Gastroesophageal sphincter (tissue), 4 donors: Measurements from ENCODE around the gene ZKSCAN8. TPM values are rescaled to one million over a fixed set of nuclear protein-coding genes. Genes with fewer than 3 reads are reported as not detected.

Experiments
- ATAC-seq: fragments of 150-250 bp; one replicate; pipeline ENCODE4 v1.9.1; 2016; ENCODE audit warnings: mild to moderate bottlenecking, moderate library complexity
- H3K27ac ChIP-seq, 4 donors: fragments of 200-600 bp; sonication (generic) in 3 of 4; 1 replicate in 3 of 4; 2 replicates in 1 of 4; pipeline ENCODE4 v1.5.1; 2016 to 2019
- H3K27me3 ChIP-seq: fragments of 200-600 bp; sonication (generic); one replicate; pipeline ENCODE4 v1.5.1; 2019
- H3K36me3 ChIP-seq, 2 donors: fragments of 200-600 bp; sonication (generic); one replicate each; pipeline ENCODE4 v1.5.1; 2019; ENCODE audit warnings: control low read depth in 1 of 2
- H3K4me1 ChIP-seq, 3 donors: fragments of 200-600 bp; sonication (generic); 1 replicate in 2 of 3; 2 replicates in 1 of 3; pipeline ENCODE4 v1.5.1; 2016 to 2019; ENCODE audit warnings: control low read depth in 2 of 3
- H3K4me3 ChIP-seq, 2 donors: fragments of 200-600 bp; sonication (generic); one replicate each; pipeline ENCODE4 v1.5.1; 2019; ENCODE audit warnings: mild to moderate bottlenecking in 1 of 2, moderate library complexity in 1 of 2
- H3K9me3 ChIP-seq, 3 donors: fragments of 200-600 bp; sonication (generic); one replicate each; pipeline ENCODE4 v1.5.1; 2017 to 2019; ENCODE audit warnings: control low read depth in 2 of 3
- CTCF ChIP-seq, 4 experiments: fragments of 200-600 bp in 2 of 4; fragments of 450-650 bp in 2 of 4; sonication (generic) in 1 of 4; IDR thresholded peaks; one replicate each; pipeline ENCODE4 v1.5.1; 2017 to 2019; ENCODE audit warnings: antibody characterized with exemption in 4 of 4, mild to moderate bottlenecking in 2 of 4, moderate library complexity in 2 of 4
- EP300 ChIP-seq: sonication (generic); formaldehyde crosslinking; IDR thresholded peaks from one replicate; pipeline ENCODE4 v1.6.1; 2017; ENCODE audit warnings: antibody characterized with exemption, mild to moderate bottlenecking
- POLR2A ChIP-seq, 2 donors: fragments of 450-650 bp; IDR thresholded peaks; one replicate each; pipeline ENCODE4 v1.6.1; 2017; ENCODE audit warnings: antibody characterized with exemption in 2 of 2, mild to moderate bottlenecking in 2 of 2, moderate library complexity in 1 of 2
- POLR2AphosphoS5 ChIP-seq: sonication (generic); formaldehyde crosslinking; IDR thresholded peaks from one replicate; pipeline ENCODE4 v1.6.1; 2017; ENCODE audit warnings: antibody characterized with exemption
- WGBS, 2 donors: methylation state at CpG; one replicate each; pipeline ENCODE4 v1.1.5; 2018; ENCODE audit warnings: low coverage in 1 of 2; 5-methylcytosine and 5-hydroxymethylcytosine counted together
- total RNA-seq, 4 donors: library from RNA; depleted of rRNA; stranded (reverse); fragments of >200 nt; gene quantifications; one replicate each; pipeline ENCODE4 v1.1.0, GENCODE V29; 2016

Gene ZKSCAN8
- total RNA-seq, 4 donors from 2014 or later, result 22.0 to 32.7 (median 29.6) TPM

- WGBS, 2 donors, result 0 to 36% methylated on average over 1 to 2 of the region's 3 CpGs
- Histone ChIP-seq H3K4me3 (no peak overlapping the region), H3K27me3 (no peaks in the 10 kb centered on the region), H3K9me3 (no peaks in the 10 kb centered on the region), H3K36me3 (peaks cover 0 to 29% of the 10 kb centered on the region in 2 donors), H3K4me1 (peaks cover 11 to 43% (median 15%) of the 10 kb centered on the region in 3 donors), H3K27ac (no peak overlapping the region)
- TF ChIP-seq POLR2AphosphoS5, result no peak
- peak in 2 of 4 experiments; percentile 15 to 40 for TF ChIP-seq CTCF (IDR thresholded peaks at IDR 0.05)
- no peak for ATAC-seq
Observed at GRCh38 chr6:28134015-28134414, 7.7 kb upstream of the ZKSCAN8 start.

GRCh38 chr6:28134716-28135115 is 7.0 kb upstream of the ZKSCAN8 start:
- 52% methylated on average over 1 of the region's 1 CpG; no CpG with 5 or more reads in 1 of the 2 donors for WGBS, 2 donors
- no peak for ATAC-seq
- Histone ChIP-seq H3K9me3 (no peaks in the 10 kb centered on the region), H3K27me3 (no peaks in the 10 kb centered on the region), H3K4me1 (peaks cover 11 to 43% (median 15%) of the 10 kb centered on the region in 3 donors), H3K36me3 (peaks cover 0 to 24% of the 10 kb centered on the region in 2 donors), H3K4me3 (no peak overlapping the region), H3K27ac (no peak overlapping the region)
- TF ChIP-seq CTCF (IDR thresholded peaks at IDR 0.05) (no peak), POLR2A (IDR thresholded peaks at IDR 0.05) (no peak), POLR2AphosphoS5 (no peak), EP300 (no peak)

- Histone ChIP-seq H3K9me3 (no peaks in the 10 kb centered on the region), H3K36me3 (peaks cover 0 to 18% of the 10 kb centered on the region in 2 donors), H3K27me3 (no peaks in the 10 kb centered on the region), H3K4me1 (peaks cover 11 to 47% (median 15%) of the 10 kb centered on the region in 3 donors), H3K4me3 (peak overlapping the region in 1 of 2 donors; percentile 84), H3K27ac (peak overlapping the region in 3 of 4 donors; percentile 96 to 97 (median 96))
- ATAC-seq, result no peak
- 4 to 11% methylated on average over 3 of the region's 3 CpGs for WGBS, 2 donors
- TF ChIP-seq CTCF (IDR thresholded peaks at IDR 0.05) (no peak), POLR2A (IDR thresholded peaks at IDR 0.05) (no peak)
Observed at GRCh38 chr6:28135393-28135792, 6.3 kb upstream of the ZKSCAN8 start.

DNA sequence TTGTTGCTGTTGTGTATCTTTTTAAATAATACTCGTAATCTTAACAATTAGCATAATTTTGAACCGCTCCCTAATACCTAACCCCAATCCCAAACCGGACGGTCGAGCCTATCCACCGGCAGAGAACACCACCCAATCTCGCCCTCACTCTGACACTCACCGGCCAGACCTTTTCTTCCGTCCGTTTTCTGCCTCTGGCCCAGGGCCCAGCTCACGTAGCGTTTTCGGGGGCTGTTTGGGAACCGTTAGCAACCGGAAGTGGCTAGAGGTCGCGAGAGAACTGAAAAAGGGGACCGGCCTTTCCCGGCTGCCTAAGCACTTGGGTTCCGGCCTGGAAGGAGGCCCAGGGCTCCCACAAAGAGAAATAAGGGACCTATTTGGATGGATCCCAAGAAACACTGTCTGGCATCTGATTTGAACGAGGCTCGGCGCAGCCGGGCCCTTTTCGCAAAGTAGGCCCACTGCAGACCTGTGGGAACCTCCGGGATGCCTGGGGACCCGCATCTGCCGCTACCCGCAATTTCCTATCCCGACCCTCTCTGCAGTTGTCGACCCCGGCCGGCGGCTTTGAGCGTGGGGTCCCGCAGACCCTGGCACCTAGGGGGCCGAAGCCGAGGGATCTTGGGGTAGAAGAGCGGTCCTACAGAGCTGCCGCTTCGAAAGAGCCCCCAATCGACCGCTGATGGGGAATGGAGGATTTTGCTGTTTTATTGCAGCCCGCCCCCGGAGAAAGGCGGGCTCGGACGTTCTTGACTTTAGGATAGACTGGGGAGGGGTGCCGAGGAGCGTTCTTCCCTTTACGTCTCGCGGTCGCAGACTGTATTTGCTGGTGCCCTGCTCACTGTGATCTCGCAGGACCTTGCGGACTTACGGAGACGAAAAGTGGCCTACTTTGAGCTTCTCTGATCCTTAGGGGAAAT is 4.8 kb upstream of the ZKSCAN8 start:
- Histone ChIP-seq H3K27ac (peak overlapping the region; percentile 96 to 97 (median 96)), H3K4me1 (peaks cover 11 to 56% (median 15%) of the 10 kb centered on the region in 3 donors), H3K36me3 (peaks cover 0 to 10% of the 10 kb centered on the region in 2 donors), H3K4me3 (peak overlapping the region; percentile 84 to 93), H3K9me3 (no peaks in the 10 kb centered on the region), H3K27me3 (no peaks in the 10 kb centered on the region)
- no peak for TF ChIP-seq CTCF (IDR thresholded peaks at IDR 0.05)
- TF ChIP-seq POLR2AphosphoS5, result peak; percentile 88
- no peak for TF ChIP-seq EP300
- peak in 1 of 2 donors; percentile 37 for TF ChIP-seq POLR2A (IDR thresholded peaks at IDR 0.05)
- 0% methylated on average over 15 to 30 of the region's 58 CpGs for WGBS, 2 donors
- peak; percentile 96 for ATAC-seq

DNA sequence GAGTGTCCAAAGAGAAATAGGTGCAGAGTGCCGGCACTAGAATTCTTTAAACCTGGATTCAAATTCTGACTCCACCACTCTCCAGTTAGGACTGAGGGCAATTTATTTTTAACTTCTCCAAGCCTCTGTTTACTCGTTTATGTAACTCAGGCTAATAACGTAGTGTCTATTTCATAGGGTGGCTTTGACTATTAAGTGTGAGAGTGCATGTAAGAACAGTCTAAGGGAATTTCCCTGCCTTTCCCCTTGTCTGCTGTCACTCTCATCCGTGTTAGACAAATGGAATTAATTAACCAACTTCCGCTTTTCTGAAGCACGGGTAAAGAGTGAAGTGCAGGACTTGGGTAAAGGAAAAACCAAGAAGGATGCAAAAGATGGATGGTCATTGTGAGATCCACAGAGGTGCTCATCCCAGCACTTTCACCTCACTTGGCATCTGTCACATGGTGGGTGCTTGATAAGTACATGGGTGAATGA is 4.1 kb upstream of the ZKSCAN8 start:
- peaks cover 13 to 59% (median 17%) of the 10 kb centered on the region in 3 donors for H3K4me1 ChIP-seq
- 0% methylated on average over 3 to 6 of the region's 6 CpGs for WGBS, 2 donors
- H3K27me3 ChIP-seq, result no peaks in the 10 kb centered on the region
- H3K27ac ChIP-seq, result peak overlapping the region; percentile 96 to 97 (median 96)
- TF ChIP-seq EP300, result no peak
- no peak for TF ChIP-seq POLR2AphosphoS5
- no peak for TF ChIP-seq CTCF (IDR thresholded peaks at IDR 0.05)
- TF ChIP-seq POLR2A (IDR thresholded peaks at IDR 0.05), result no peak
- H3K4me3 ChIP-seq, result peak overlapping the region; percentile 84 to 93
- no peaks in the 10 kb centered on the region for H3K9me3 ChIP-seq
- peaks cover 0 to 8% of the 10 kb centered on the region in 2 donors for H3K36me3 ChIP-seq
- ATAC-seq, result no peak
